Measurements from ENCODE around the gene TMPRSS4.
"Not testable (repeated sequence)": the region's sequence is repeated elsewhere in the genome, so short reads cannot be mapped to it uniquely, and the experiment has no call there.

DNA sequence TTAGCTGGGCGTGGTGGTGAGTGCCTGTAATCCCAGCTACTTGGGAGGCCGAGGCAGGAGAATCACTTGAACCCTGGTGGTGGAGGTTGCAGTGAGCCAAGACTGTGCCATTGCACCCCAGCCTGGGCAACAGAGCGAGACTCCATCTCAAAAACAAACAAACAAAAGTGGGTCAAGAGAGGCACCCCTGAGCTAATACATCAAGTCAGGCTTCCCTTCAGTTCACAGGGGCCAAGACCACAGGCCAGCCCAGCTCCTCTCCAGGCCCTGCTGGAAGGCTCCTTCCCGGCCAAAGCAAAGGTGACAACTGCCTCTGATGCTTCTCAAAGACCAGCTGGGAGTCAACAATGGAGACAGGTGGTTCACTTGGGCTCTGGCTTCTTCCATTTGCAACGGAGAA is 14.7 kb upstream of the TMPRSS4 start:
- TF ChIP-seq EZH2phosphoT487 (IDR thresholded peaks at IDR 0.05; ENCODE audit: unreplicated experiment); POLR2AphosphoS5 (IDR thresholded peaks at IDR 0.05; ENCODE audit: low read depth); NANOG (IDR thresholded peaks at IDR 0.05; ENCODE audit: borderline replicate concordance); EZH2 (IDR thresholded peaks at IDR 0.05; ENCODE audit: low read depth, unreplicated experiment); STAT1 (IDR thresholded peaks at IDR 0.05; ENCODE audit: unreplicated experiment): not testable (repeated sequence)
- TF ChIP-seq, protein P1, sequence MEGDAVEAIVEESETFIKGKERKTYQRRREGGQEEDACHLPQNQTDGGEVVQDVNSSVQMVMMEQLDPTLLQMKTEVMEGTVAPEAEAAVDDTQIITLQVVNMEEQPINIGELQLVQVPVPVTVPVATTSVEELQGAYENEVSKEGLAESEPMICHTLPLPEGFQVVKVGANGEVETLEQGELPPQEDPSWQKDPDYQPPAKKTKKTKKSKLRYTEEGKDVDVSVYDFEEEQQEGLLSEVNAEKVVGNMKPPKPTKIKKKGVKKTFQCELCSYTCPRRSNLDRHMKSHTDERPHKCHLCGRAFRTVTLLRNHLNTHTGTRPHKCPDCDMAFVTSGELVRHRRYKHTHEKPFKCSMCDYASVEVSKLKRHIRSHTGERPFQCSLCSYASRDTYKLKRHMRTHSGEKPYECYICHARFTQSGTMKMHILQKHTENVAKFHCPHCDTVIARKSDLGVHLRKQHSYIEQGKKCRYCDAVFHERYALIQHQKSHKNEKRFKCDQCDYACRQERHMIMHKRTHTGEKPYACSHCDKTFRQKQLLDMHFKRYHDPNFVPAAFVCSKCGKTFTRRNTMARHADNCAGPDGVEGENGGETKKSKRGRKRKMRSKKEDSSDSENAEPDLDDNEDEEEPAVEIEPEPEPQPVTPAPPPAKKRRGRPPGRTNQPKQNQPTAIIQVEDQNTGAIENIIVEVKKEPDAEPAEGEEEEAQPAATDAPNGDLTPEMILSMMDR (conservative IDR thresholded peaks at IDR 0.05; ENCODE audit: low read depth in 2 of 2) = not testable (repeated sequence)
- TF ChIP-seq, protein P2, sequence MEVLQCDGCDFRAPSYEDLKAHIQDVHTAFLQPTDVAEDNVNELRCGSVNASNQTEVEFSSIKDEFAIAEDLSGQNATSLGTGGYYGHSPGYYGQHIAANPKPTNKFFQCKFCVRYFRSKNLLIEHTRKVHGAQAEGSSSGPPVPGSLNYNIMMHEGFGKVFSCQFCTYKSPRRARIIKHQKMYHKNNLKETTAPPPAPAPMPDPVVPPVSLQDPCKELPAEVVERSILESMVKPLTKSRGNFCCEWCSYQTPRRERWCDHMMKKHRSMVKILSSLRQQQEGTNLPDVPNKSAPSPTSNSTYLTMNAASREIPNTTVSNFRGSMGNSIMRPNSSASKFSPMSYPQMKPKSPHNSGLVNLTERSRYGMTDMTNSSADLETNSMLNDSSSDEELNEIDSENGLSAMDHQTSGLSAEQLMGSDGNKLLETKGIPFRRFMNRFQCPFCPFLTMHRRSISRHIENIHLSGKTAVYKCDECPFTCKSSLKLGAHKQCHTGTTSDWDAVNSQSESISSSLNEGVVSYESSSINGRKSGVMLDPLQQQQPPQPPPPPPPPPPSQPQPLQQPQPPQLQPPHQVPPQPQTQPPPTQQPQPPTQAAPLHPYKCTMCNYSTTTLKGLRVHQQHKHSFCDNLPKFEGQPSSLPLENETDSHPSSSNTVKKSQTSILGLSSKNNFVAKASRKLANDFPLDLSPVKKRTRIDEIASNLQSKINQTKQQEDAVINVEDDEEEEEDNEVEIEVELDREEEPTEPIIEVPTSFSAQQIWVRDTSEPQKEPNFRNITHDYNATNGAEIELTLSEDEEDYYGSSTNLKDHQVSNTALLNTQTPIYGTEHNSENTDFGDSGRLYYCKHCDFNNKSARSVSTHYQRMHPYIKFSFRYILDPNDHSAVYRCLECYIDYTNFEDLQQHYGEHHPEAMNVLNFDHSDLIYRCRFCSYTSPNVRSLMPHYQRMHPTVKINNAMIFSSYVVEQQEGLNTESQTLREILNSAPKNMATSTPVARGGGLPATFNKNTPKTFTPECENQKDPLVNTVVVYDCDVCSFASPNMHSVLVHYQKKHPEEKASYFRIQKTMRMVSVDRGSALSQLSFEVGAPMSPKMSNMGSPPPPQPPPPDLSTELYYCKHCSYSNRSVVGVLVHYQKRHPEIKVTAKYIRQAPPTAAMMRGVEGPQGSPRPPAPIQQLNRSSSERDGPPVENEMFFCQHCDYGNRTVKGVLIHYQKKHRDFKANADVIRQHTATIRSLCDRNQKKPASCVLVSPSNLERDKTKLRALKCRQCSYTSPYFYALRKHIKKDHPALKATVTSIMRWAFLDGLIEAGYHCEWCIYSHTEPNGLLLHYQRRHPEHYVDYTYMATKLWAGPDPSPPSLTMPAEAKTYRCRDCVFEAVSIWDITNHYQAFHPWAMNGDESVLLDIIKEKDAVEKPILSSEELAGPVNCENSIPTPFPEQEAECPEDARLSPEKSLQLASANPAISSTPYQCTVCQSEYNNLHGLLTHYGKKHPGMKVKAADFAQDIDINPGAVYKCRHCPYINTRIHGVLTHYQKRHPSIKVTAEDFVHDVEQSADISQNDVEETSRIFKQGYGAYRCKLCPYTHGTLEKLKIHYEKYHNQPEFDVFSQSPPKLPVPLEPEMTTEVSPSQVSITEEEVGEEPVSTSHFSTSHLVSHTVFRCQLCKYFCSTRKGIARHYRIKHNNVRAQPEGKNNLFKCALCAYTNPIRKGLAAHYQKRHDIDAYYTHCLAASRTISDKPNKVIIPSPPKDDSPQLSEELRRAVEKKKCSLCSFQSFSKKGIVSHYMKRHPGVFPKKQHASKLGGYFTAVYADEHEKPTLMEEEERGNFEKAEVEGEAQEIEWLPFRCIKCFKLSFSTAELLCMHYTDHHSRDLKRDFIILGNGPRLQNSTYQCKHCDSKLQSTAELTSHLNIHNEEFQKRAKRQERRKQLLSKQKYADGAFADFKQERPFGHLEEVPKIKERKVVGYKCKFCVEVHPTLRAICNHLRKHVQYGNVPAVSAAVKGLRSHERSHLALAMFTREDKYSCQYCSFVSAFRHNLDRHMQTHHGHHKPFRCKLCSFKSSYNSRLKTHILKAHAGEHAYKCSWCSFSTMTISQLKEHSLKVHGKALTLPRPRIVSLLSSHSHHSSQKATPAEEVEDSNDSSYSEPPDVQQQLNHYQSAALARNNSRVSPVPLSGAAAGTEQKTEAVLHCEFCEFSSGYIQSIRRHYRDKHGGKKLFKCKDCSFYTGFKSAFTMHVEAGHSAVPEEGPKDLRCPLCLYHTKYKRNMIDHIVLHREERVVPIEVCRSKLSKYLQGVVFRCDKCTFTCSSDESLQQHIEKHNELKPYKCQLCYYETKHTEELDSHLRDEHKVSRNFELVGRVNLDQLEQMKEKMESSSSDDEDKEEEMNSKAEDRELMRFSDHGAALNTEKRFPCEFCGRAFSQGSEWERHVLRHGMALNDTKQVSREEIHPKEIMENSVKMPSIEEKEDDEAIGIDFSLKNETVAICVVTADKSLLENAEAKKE (CRISPR knock-in tag; IDR thresholded peaks at IDR 0.05) = not testable (repeated sequence)
